ENCODE data around the gene GRK6. TPM values are rescaled to one million over a fixed set of nuclear protein-coding genes. Genes with fewer than 3 reads are reported as not detected.

GRK6 gene
- total RNA-seq, 1 experiment from 2014 or later, result 42.3 TPM

GRCh38 chr5:177425801-177426565, 493 bp upstream of the GRK6 start:
- DNase-seq (ENCODE audit: low read depth), result peak; percentile 100

- no peak for DNase-seq (ENCODE audit: low read depth)
Measured at GRCh38 chr5:177427211-177427822, 841 bp downstream of the GRK6 start.

- DNase-seq (ENCODE audit: low read depth), result no peak
Measured at GRCh38 chr5:177427919-177428573, 1.6 kb downstream of the GRK6 start.

GRCh38 chr5:177428574-177429217, 2.2 kb downstream of the GRK6 start:
- DNase-seq (ENCODE audit: low read depth), result no peak

GRCh38 chr5:177429248-177430040, 3.0 kb downstream of the GRK6 start:
- no peak for DNase-seq (ENCODE audit: low read depth)

GRCh38 chr5:177430140-177430951, 3.9 kb downstream of the GRK6 start:
- no peak for DNase-seq (ENCODE audit: low read depth)

- DNase-seq (ENCODE audit: low read depth), result no peak
Measured at GRCh38 chr5:177430972-177431316, 4.5 kb downstream of the GRK6 start.

- no peak for DNase-seq (ENCODE audit: low read depth)
Measured at GRCh38 chr5:177431317-177432142, 5.1 kb downstream of the GRK6 start.

- DNase-seq (ENCODE audit: low read depth), result no peak
Measured at GRCh38 chr5:177432143-177432838, 5.8 kb downstream of the GRK6 start.

- DNase-seq (ENCODE audit: low read depth), result no peak
Measured at GRCh38 chr5:177432839-177433657, 6.6 kb downstream of the GRK6 start.

- no peak for DNase-seq (ENCODE audit: low read depth)
Measured at GRCh38 chr5:177433658-177434217, 7.3 kb downstream of the GRK6 start.

- peak; percentile 63 for DNase-seq (ENCODE audit: low read depth)
Measured at GRCh38 chr5:177434437-177434836, 8.0 kb downstream of the GRK6 start.

- no peak for DNase-seq (ENCODE audit: low read depth)
Measured at GRCh38 chr5:177434942-177435738, 8.7 kb downstream of the GRK6 start.

- no peak for DNase-seq (ENCODE audit: low read depth)
Measured at GRCh38 chr5:177435847-177436536, 9.5 kb downstream of the GRK6 start.

- DNase-seq (ENCODE audit: low read depth), result no peak
Measured at GRCh38 chr5:177437623-177438022, 11.1 kb downstream of the GRK6 start.

- DNase-seq (ENCODE audit: low read depth), result no peak
Measured at GRCh38 chr5:177438468-177438867, 12.0 kb downstream of the GRK6 start.

All from HT1080 (cell line).